Measurements from ENCODE around the gene ACAP1.

- TF ChIP-seq, protein P1, sequence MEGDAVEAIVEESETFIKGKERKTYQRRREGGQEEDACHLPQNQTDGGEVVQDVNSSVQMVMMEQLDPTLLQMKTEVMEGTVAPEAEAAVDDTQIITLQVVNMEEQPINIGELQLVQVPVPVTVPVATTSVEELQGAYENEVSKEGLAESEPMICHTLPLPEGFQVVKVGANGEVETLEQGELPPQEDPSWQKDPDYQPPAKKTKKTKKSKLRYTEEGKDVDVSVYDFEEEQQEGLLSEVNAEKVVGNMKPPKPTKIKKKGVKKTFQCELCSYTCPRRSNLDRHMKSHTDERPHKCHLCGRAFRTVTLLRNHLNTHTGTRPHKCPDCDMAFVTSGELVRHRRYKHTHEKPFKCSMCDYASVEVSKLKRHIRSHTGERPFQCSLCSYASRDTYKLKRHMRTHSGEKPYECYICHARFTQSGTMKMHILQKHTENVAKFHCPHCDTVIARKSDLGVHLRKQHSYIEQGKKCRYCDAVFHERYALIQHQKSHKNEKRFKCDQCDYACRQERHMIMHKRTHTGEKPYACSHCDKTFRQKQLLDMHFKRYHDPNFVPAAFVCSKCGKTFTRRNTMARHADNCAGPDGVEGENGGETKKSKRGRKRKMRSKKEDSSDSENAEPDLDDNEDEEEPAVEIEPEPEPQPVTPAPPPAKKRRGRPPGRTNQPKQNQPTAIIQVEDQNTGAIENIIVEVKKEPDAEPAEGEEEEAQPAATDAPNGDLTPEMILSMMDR (IDR thresholded peaks at IDR 0.05), result no peak
- TF ChIP-seq POLR2AphosphoS5 (IDR thresholded peaks at IDR 0.05), result peak in 1 of 3 donors; percentile 13
- no peak for TF ChIP-seq POLR2A (IDR thresholded peaks at IDR 0.05)
- no peak for TF ChIP-seq EP300 (IDR thresholded peaks at IDR 0.05)
Observed at GRCh38 chr17:7293159-7293558, 43.2 kb upstream of the ACAP1 start.
